A673 (cell line): ENCODE results near the gene C19orf81. TPM values are rescaled to one million over a fixed set of nuclear protein-coding genes. Genes with fewer than 3 reads are reported as not detected.

Experiments
- Bru-seq: library from RNA; stranded (reverse); fragments of 400-500 nt; gene quantifications from one replicate; lab custom pipeline; 2021; lab: Mats Ljungman, UMichigan
- BruChase-seq, 2 experiments: library from RNA; stranded (reverse); fragments of 400-500 nt; gene quantifications; one replicate each; lab custom pipeline; 2021; lab: Mats Ljungman, UMichigan
- BruUV-seq: library from RNA; stranded (reverse); fragments of 400-500 nt; replicated peaks from 2 replicates; lab custom pipeline; 2021; lab: Mats Ljungman, UMichigan
- CTCF ChIA-PET: fragments of 300-600 bp; sonication (Branson Sonifier 250); formaldehyde crosslinking; loops from one replicate; lab custom pipeline; 2022; ENCODE audit warnings: antibody characterized with exemption; lab: Charles Lee
- POLR2A ChIA-PET: fragments of 300-600 bp; sonication (Branson Sonifier 250); formaldehyde crosslinking; loops from one replicate; lab custom pipeline; 2022; ENCODE audit warnings: antibody characterized with exemption; ENCODE audit not compliant: low non-redundant PET; lab: Charles Lee
- DNase-seq: peaks from one replicate; pipeline ENCODE4 v3.0.0-alpha.2; 2015; ENCODE audit warnings: low spot score
- H3K27ac ChIP-seq: fragments of 200-600 bp; sonication (generic); 2 replicates; pipeline ENCODE4 v1.5.1; 2016; ENCODE audit warnings: mixed run types, low read depth, mild to moderate bottlenecking, mixed read lengths, antibody characterized with exemption, low read length; ENCODE audit not compliant: poor library complexity, severe bottlenecking
- H3K27me3 ChIP-seq: fragments of 200-600 bp; sonication (generic); replicated peaks from 2 replicates; pipeline ENCODE4 v1.6.1; 2017; ENCODE audit warnings: mixed run types, low read depth, mild to moderate bottlenecking, mixed read lengths, antibody characterized with exemption, low read length; ENCODE audit not compliant: insufficient read depth, poor library complexity
- H3K36me3 ChIP-seq: fragments of 200-600 bp; sonication (generic); 2 replicates; pipeline ENCODE4 v1.6.1; 2016; ENCODE audit warnings: mixed run types, mild to moderate bottlenecking, mixed read lengths, antibody characterized with exemption, low read length; ENCODE audit not compliant: insufficient read depth, poor library complexity, severe bottlenecking
- H3K4me1 ChIP-seq: fragments of 200-600 bp; sonication (generic); 2 replicates; pipeline ENCODE4 v1.6.1; 2017; ENCODE audit warnings: mixed run types, mild to moderate bottlenecking, mixed read lengths, antibody characterized with exemption, low read length; ENCODE audit not compliant: insufficient read depth, poor library complexity, severe bottlenecking
- H3K4me3 ChIP-seq: fragments of 200-600 bp; sonication (generic); 2 replicates; pipeline ENCODE4 v1.5.1; 2016; ENCODE audit warnings: low read depth, mixed run types, mild to moderate bottlenecking, mixed read lengths, low read length; ENCODE audit not compliant: poor library complexity, severe bottlenecking
- H3K9me3 ChIP-seq: fragments of 200-600 bp; sonication (generic); 2 replicates; pipeline ENCODE4 v1.6.1; 2016; ENCODE audit warnings: mixed run types, low read depth, mild to moderate bottlenecking, mixed read lengths, antibody characterized with exemption, low read length; ENCODE audit not compliant: poor library complexity, severe bottlenecking
- EZH2 ChIP-seq: fragments of 200-600 bp; sonication (generic); IDR thresholded peaks from 2 replicates; pipeline ENCODE4 v1.6.1; 2017; ENCODE audit warnings: borderline replicate concordance, low read depth, mild to moderate bottlenecking, mixed read lengths, antibody characterized with exemption, low read length; ENCODE audit not compliant: poor library complexity, severe bottlenecking
- intact Hi-C: fragments of 100-400 bp; cut with micrococcal nuclease; formaldehyde crosslinking; loops from one replicate; pipeline ENCODE4 v1.10.0; 2022; ENCODE audit not compliant: unreplicated experiment
- long read RNA-seq: library from polyadenylated mRNA; stranded (forward); transcript quantifications from one replicate; pipeline ENCODE4 v2.0.0, GENCODE V29; 2022
- total RNA-seq: library from RNA; stranded (reverse); gene quantifications from 2 replicates; pipeline ENCODE4 v1.2.3, GENCODE V29; 2021
- TF ChIP-seq, protein P1 (sequence below): fragments of 300-800, 200-600 bp; sonication (generic); conservative IDR thresholded peaks from 2 replicates; pipeline ENCODE4 v1.5.1; 2017; ENCODE audit warnings: low read depth, mild to moderate bottlenecking, antibody characterized with exemption, low read length, moderate library complexity, mixed read lengths

C19orf81 gene
- 6.2 and 10.5 TPM in 2 replicates for total RNA-seq
- Bru-seq, nascent RNA = percentile 27 among the genes with signal in this experiment
- BruChase-seq, experiment 1, labeled RNA remaining after a 2-hour chase = percentile 30 among the genes with signal in this experiment
- BruChase-seq, experiment 2, labeled RNA remaining after a 6-hour chase = percentile 32 among the genes with signal in this experiment
- long read RNA-seq, partial matches to known transcripts = 0 of 23 reads
- long read RNA-seq, other reads (novel, unspliced or antisense) = 23 of 23 reads

DNA sequence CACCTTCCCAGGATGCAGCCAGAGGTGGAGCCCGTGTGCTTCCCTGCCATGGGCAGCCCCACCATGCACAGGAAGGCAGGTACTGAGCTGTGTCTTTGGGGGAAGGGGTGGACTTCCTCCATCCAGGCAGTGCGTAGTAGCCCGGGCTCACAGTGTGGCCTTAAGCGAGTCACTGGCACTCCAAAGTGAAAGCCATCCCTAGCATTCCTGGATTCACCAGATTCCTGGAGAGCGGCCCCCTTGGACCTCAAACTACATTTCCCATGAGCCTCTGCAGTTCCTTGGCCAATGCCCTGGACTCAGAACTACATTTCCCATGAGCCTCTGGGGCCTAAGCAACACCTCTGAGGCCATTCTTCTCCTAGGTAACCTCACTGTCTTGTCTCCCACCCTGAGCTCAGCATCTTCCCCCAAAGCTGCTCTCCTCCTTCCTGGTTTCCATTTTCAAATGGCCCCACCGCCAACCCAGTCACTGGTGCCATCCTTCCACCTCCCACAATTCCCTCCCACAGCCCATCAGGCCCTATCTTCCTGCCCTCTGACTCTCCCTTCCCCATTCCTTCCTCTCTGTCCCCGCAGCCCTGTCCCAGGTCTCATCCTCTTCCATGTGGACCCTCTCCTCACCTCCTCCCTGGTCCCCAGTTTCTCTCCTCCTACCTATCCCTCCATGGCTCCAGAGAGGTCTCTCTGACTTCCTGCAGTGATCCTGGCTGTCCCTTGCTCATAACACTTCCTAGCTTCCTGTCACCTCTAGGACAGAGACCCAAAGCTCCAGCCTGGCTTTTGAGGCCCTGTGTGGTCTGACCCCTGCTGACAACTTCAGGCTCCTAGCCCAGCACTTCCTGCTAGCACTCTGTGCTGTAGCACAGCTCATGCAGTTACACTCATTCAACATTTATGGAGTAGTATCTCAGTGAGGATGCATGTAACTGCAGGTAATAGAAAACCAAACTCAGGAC, at the start of gene C19orf81:
Gene C19orf81, plus strand, starts transcription at position 13 of the 959 bp plus-strand sequence. Its CDS starts 0 bp downstream, at position 13.
- POLR2A ChIA-PET = no interaction called here
- intact Hi-C loops = no loop called here

GRCh38 chr19:50601407-50602088, 47.7 kb upstream of the C19orf81 start:
- Histone ChIP-seq H3K4me1 (no peaks in the 10 kb centered on the region), H3K27ac (no peak overlapping the region), H3K9me3 (no peaks in the 10 kb centered on the region), H3K27me3 (peaks cover 9% of the 10 kb centered on the region), H3K36me3 (no peaks in the 10 kb centered on the region), H3K4me3 (no peak overlapping the region)
- ChIA-PET POLR2A (interaction anchor here (0.6 kb wide), 1 partner anchor 69 kb away, joined by 4 read pairs; no protein-coding TSS in a partner anchor), CTCF (no interaction called here)
- intact Hi-C loops = no loop called here
- no peak for DNase-seq
- TF ChIP-seq, protein P1, sequence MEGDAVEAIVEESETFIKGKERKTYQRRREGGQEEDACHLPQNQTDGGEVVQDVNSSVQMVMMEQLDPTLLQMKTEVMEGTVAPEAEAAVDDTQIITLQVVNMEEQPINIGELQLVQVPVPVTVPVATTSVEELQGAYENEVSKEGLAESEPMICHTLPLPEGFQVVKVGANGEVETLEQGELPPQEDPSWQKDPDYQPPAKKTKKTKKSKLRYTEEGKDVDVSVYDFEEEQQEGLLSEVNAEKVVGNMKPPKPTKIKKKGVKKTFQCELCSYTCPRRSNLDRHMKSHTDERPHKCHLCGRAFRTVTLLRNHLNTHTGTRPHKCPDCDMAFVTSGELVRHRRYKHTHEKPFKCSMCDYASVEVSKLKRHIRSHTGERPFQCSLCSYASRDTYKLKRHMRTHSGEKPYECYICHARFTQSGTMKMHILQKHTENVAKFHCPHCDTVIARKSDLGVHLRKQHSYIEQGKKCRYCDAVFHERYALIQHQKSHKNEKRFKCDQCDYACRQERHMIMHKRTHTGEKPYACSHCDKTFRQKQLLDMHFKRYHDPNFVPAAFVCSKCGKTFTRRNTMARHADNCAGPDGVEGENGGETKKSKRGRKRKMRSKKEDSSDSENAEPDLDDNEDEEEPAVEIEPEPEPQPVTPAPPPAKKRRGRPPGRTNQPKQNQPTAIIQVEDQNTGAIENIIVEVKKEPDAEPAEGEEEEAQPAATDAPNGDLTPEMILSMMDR = no peak
- no peak for TF ChIP-seq EZH2
- BruUV-seq = no TSS peak

More for the DNA sequence above, at the start of gene C19orf81:
- H3K4me1 ChIP-seq = no peaks in the 10 kb centered on the region
- DNase-seq = peak; percentile 54
- CTCF ChIA-PET = no interaction called here
- H3K36me3 ChIP-seq = no peaks in the 10 kb centered on the region
- H3K27me3 ChIP-seq = peaks cover 13% of the 10 kb centered on the region
- H3K27ac ChIP-seq = no peak within 1 kb of the TSS
- H3K4me3 ChIP-seq = no peak within 1 kb of the TSS
- H3K9me3 ChIP-seq = no peaks in the 10 kb centered on the region
- TF ChIP-seq EZH2 = no peak
- TF ChIP-seq, protein P1 = no peak
- no TSS peak for BruUV-seq

- Histone ChIP-seq H3K27ac (no peak overlapping the region), H3K4me3 (no peak overlapping the region), H3K9me3 (no peaks in the 10 kb centered on the region), H3K36me3 (no peaks in the 10 kb centered on the region), H3K4me1 (no peaks in the 10 kb centered on the region), H3K27me3 (peaks cover 9% of the 10 kb centered on the region)
- no TSS peak for BruUV-seq
- TF ChIP-seq, protein P1 = no peak
- no peak for TF ChIP-seq EZH2
- ChIA-PET POLR2A (interaction anchor here (0.6 kb wide), 1 partner anchor 68 kb away, joined by 4 read pairs; no protein-coding TSS in a partner anchor), CTCF (no interaction called here)
- intact Hi-C loops = no loop called here
- no peak for DNase-seq
These were observed 47.2 kb upstream of the C19orf81 start for GRCh38 chr19:50602089-50602422.
